ENCODE results near the gene CRISPLD2. TPM values are rescaled to one million over a fixed set of nuclear protein-coding genes. Genes with fewer than 3 reads are reported as not detected.

CRISPLD2 gene
- total RNA-seq, 1 experiment from 2014 or later: 6.5 TPM

DNA sequence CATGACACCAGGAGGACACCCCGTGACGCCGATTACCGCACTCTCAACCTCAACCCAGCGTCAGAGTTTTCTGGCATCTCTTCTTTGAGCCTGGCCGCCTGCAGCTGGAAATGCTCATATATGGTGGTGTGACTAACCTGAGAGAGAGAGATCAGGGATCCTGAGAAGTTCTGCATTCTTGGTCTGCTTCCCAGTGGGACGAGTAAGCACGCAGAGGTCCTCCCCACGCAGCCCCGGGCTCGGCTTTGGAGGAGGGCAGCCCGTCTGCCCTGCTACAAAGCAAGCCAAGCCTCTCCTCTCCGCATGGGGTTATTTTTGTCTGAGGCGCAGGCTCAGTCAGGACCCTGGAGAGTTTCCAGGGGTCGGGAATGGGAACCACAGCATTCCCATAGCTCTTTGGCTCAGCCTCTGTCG lies 16.5 kb downstream of the CRISPLD2 start:
- CTCF ChIA-PET: no interaction called here
- H3K4me3 Mint-ChIP-seq (ENCODE audit: low read depth, unreplicated experiment): no peak overlapping the region
- TF ChIP-seq, protein P1, sequence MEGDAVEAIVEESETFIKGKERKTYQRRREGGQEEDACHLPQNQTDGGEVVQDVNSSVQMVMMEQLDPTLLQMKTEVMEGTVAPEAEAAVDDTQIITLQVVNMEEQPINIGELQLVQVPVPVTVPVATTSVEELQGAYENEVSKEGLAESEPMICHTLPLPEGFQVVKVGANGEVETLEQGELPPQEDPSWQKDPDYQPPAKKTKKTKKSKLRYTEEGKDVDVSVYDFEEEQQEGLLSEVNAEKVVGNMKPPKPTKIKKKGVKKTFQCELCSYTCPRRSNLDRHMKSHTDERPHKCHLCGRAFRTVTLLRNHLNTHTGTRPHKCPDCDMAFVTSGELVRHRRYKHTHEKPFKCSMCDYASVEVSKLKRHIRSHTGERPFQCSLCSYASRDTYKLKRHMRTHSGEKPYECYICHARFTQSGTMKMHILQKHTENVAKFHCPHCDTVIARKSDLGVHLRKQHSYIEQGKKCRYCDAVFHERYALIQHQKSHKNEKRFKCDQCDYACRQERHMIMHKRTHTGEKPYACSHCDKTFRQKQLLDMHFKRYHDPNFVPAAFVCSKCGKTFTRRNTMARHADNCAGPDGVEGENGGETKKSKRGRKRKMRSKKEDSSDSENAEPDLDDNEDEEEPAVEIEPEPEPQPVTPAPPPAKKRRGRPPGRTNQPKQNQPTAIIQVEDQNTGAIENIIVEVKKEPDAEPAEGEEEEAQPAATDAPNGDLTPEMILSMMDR (IDR thresholded peaks at IDR 0.05; ENCODE audit: unreplicated experiment): no peak
- intact Hi-C loops (cut with micrococcal nuclease; ENCODE audit: unreplicated experiment): no loop called here
- peaks cover 35% of the 10 kb centered on the region for H3K4me1 Mint-ChIP-seq (ENCODE audit: low read depth, unreplicated experiment)
- H3K36me3 Mint-ChIP-seq (ENCODE audit: insufficient read depth, unreplicated experiment): peaks cover 11% of the 10 kb centered on the region
- BruUV-seq (replicated peaks): no TSS peak
- no peak overlapping the region for H3K27ac Mint-ChIP-seq (ENCODE audit: unreplicated experiment)
- DNase-seq: no peak
- no peaks in the 10 kb centered on the region for H3K9me3 Mint-ChIP-seq (ENCODE audit: low read depth, unreplicated experiment)
- H3K27me3 Mint-ChIP-seq (ENCODE audit: unreplicated experiment): peaks cover 26% of the 10 kb centered on the region

DNA sequence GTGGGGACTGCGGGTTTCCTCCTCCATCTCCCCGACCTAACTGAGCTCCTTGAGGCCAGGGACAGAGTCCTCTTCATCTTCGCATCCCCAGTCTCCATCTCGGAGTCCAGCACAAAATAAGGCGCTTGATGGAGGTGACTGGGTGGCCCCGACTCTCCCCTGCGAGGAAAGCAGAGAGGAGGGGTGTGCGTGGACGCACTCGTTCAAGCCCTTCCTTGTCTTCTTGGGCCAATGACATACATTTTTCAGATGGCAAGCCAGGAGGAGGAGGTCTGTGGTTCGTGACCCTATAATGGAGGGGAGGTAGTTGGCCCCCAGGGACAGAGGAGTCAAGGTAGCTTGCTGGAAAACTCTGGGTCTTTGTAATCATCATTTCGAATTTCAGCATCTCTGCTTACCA lies 17.2 kb downstream of the CRISPLD2 start:
- intact Hi-C loops (cut with micrococcal nuclease; ENCODE audit: unreplicated experiment): no loop called here
- DNase-seq: no peak
- H3K27ac Mint-ChIP-seq (ENCODE audit: unreplicated experiment): no peak overlapping the region
- peaks cover 25% of the 10 kb centered on the region for H3K27me3 Mint-ChIP-seq (ENCODE audit: unreplicated experiment)
- H3K4me1 Mint-ChIP-seq (ENCODE audit: low read depth, unreplicated experiment): peaks cover 42% of the 10 kb centered on the region
- peaks cover 14% of the 10 kb centered on the region for H3K36me3 Mint-ChIP-seq (ENCODE audit: insufficient read depth, unreplicated experiment)
- H3K9me3 Mint-ChIP-seq (ENCODE audit: low read depth, unreplicated experiment): no peaks in the 10 kb centered on the region
- TF ChIP-seq, protein P1 (IDR thresholded peaks at IDR 0.05; ENCODE audit: unreplicated experiment): no peak
- no TSS peak for BruUV-seq (replicated peaks)
- no peak overlapping the region for H3K4me3 Mint-ChIP-seq (ENCODE audit: low read depth, unreplicated experiment)
- CTCF ChIA-PET: interaction anchor here (1.0 kb wide), 1 partner anchor 9 kb away, joined by 3 read pairs; no protein-coding TSS in a partner anchor

DNA sequence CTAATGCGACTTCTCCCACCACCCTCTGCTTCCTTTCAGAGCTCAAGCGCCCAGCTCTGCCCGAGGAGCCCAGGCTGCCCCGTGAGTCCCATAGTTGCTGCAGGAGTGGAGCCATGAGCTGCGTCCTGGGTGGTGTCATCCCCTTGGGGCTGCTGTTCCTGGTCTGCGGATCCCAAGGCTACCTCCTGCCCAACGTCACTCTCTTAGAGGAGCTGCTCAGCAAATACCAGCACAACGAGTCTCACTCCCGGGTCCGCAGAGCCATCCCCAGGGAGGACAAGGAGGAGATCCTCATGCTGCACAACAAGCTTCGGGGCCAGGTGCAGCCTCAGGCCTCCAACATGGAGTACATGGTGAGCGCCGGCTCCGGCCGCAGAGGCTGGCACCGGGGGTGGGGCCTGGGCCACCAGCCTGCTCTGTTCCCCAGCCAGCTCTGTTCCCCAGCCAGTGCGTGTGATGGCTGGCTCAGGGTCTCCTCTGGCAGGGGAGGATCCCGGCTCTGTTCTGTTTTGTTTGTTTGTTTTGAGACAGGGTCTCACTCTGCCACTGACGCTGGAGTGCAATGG lies 18.7 kb downstream of the CRISPLD2 start:
- intact Hi-C loops (cut with micrococcal nuclease; ENCODE audit: unreplicated experiment): no loop called here
- TF ChIP-seq, protein P1 (IDR thresholded peaks at IDR 0.05; ENCODE audit: unreplicated experiment): no peak
- Mint-ChIP-seq H3K27me3 (ENCODE audit: unreplicated experiment) (peaks cover 10% of the 10 kb centered on the region), H3K4me3 (ENCODE audit: low read depth, unreplicated experiment) (no peak overlapping the region), H3K4me1 (ENCODE audit: low read depth, unreplicated experiment) (peaks cover 55% of the 10 kb centered on the region), H3K36me3 (ENCODE audit: insufficient read depth, unreplicated experiment) (peaks cover 19% of the 10 kb centered on the region), H3K9me3 (ENCODE audit: low read depth, unreplicated experiment) (no peaks in the 10 kb centered on the region), H3K27ac (ENCODE audit: unreplicated experiment) (no peak overlapping the region)
- no peak for DNase-seq
- CTCF ChIA-PET: interaction anchor here (1.0 kb wide), 1 partner anchor 18 kb away, joined by 3 read pairs; the partner anchor contains the start of gene CRISPLD2
- no TSS peak for BruUV-seq (replicated peaks)

DNA sequence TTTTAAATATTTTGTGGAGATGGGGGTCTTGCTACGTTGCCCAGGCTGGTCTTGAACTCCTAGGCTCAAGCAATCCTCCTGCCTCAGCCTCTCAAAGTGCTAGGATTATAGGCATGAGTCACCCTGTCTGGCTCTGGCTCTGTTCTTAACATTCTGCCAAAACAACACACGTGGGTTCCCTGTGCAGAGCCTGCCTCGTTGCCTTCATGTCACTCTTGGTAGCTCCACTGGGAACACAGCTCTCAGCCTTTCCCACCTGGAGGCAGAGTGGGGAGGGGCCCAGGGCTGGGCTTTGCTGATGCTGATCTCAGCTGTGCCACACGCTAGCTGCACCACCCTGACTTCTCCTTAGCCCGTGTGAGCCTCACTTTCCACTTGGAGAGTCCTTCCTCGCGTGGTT lies 19.3 kb downstream of the CRISPLD2 start:
- peak; percentile 24 for DNase-seq
- CTCF ChIA-PET: interaction anchor here (1.0 kb wide), 1 partner anchor 19 kb away, joined by 3 read pairs; the partner anchor contains the start of gene CRISPLD2

More for the DNA sequence above, 19.3 kb downstream of the CRISPLD2 start:
- TF ChIP-seq, protein P1 (IDR thresholded peaks at IDR 0.05; ENCODE audit: unreplicated experiment): no peak
- Mint-ChIP-seq H3K27me3 (ENCODE audit: unreplicated experiment) (peaks cover 4% of the 10 kb centered on the region), H3K27ac (ENCODE audit: unreplicated experiment) (no peak overlapping the region), H3K36me3 (ENCODE audit: insufficient read depth, unreplicated experiment) (peaks cover 19% of the 10 kb centered on the region), H3K4me3 (ENCODE audit: low read depth, unreplicated experiment) (no peak overlapping the region), H3K4me1 (ENCODE audit: low read depth, unreplicated experiment) (peaks cover 55% of the 10 kb centered on the region), H3K9me3 (ENCODE audit: low read depth, unreplicated experiment) (no peaks in the 10 kb centered on the region)
- no TSS peak for BruUV-seq (replicated peaks)
- intact Hi-C loops (cut with micrococcal nuclease; ENCODE audit: unreplicated experiment): no loop called here

Measured in Calu3 (cell line).